ENCODE results near the gene EGFL8. TPM values are rescaled to one million over a fixed set of nuclear protein-coding genes. Genes with fewer than 3 reads are reported as not detected.
A peak's percentile ranks its signal among the peaks of the same experiment; 100 is the strongest.

The EGFL8 gene
- total and polyA plus RNA-seq, 9 of the 15 experiments (the other 6 are each of a cell fraction or from before 2014, with no cell fraction given): 2.2 to 47.4 (median 14.2) TPM

GRCh38 chr6:32131439-32131948, 32.9 kb upstream of the EGFL8 start (continued):
- TF ChIP-seq, protein P1, sequence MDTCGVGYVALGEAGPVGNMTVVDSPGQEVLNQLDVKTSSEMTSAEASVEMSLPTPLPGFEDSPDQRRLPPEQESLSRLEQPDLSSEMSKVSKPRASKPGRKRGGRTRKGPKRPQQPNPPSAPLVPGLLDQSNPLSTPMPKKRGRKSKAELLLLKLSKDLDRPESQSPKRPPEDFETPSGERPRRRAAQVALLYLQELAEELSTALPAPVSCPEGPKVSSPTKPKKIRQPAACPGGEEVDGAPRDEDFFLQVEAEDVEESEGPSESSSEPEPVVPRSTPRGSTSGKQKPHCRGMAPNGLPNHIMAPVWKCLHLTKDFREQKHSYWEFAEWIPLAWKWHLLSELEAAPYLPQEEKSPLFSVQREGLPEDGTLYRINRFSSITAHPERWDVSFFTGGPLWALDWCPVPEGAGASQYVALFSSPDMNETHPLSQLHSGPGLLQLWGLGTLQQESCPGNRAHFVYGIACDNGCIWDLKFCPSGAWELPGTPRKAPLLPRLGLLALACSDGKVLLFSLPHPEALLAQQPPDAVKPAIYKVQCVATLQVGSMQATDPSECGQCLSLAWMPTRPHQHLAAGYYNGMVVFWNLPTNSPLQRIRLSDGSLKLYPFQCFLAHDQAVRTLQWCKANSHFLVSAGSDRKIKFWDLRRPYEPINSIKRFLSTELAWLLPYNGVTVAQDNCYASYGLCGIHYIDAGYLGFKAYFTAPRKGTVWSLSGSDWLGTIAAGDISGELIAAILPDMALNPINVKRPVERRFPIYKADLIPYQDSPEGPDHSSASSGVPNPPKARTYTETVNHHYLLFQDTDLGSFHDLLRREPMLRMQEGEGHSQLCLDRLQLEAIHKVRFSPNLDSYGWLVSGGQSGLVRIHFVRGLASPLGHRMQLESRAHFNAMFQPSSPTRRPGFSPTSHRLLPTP (IDR thresholded peaks at IDR 0.05; ENCODE audit: borderline replicate concordance, extremely low read depth, insufficient read length): peak; percentile 21
- TF ChIP-seq FOXJ2 (tag; IDR thresholded peaks at IDR 0.05): 0 out of 2 replicates have a peak, but pooled peaks have one; percentile 38
- TF ChIP-seq, protein P2, sequence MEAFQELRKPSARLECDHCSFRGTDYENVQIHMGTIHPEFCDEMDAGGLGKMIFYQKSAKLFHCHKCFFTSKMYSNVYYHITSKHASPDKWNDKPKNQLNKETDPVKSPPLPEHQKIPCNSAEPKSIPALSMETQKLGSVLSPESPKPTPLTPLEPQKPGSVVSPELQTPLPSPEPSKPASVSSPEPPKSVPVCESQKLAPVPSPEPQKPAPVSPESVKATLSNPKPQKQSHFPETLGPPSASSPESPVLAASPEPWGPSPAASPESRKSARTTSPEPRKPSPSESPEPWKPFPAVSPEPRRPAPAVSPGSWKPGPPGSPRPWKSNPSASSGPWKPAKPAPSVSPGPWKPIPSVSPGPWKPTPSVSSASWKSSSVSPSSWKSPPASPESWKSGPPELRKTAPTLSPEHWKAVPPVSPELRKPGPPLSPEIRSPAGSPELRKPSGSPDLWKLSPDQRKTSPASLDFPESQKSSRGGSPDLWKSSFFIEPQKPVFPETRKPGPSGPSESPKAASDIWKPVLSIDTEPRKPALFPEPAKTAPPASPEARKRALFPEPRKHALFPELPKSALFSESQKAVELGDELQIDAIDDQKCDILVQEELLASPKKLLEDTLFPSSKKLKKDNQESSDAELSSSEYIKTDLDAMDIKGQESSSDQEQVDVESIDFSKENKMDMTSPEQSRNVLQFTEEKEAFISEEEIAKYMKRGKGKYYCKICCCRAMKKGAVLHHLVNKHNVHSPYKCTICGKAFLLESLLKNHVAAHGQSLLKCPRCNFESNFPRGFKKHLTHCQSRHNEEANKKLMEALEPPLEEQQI (IDR thresholded peaks at IDR 0.05): peak; percentile 98
- TF ChIP-seq SIN3A (IDR thresholded peaks at IDR 0.05; ENCODE audit: borderline replicate concordance in 2 of 2, control insufficient read depth in 1 of 2, low read depth in 2 of 2, low read length in 2 of 2): no peak
- peak; percentile 94 for TF ChIP-seq SMAD1 (IDR thresholded peaks at IDR 0.05; ENCODE audit: low read depth, low read length, partially characterized antibody)
- TF ChIP-seq TRIM24 (IDR thresholded peaks at IDR 0.05): peak; percentile 96
- no peak for TF ChIP-seq ZNF12 (CRISPR knock-in tag; IDR thresholded peaks at IDR 0.05)
- TF ChIP-seq, protein P3, sequence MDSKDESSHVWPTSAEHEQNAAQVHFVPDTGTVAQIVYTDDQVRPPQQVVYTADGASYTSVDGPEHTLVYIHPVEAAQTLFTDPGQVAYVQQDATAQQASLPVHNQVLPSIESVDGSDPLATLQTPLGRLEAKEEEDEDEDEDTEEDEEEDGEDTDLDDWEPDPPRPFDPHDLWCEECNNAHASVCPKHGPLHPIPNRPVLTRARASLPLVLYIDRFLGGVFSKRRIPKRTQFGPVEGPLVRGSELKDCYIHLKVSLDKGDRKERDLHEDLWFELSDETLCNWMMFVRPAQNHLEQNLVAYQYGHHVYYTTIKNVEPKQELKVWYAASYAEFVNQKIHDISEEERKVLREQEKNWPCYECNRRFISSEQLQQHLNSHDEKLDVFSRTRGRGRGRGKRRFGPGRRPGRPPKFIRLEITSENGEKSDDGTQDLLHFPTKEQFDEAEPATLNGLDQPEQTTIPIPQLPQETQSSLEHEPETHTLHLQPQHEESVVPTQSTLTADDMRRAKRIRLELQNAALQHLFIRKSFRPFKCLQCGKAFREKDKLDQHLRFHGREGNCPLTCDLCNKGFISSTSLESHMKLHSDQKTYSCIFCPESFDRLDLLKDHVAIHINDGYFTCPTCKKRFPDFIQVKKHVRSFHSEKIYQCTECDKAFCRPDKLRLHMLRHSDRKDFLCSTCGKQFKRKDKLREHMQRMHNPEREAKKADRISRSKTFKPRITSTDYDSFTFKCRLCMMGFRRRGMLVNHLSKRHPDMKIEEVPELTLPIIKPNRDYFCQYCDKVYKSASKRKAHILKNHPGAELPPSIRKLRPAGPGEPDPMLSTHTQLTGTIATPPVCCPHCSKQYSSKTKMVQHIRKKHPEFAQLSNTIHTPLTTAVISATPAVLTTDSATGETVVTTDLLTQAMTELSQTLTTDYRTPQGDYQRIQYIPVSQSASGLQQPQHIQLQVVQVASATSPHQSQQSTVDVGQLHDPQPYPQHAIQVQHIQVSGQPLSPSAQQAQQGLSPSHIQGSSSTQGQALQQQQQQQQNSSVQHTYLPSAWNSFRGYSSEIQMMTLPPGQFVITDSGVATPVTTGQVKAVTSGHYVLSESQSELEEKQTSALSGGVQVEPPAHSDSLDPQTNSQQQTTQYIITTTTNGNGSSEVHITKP (IDR thresholded peaks at IDR 0.05; ENCODE audit: partially characterized antibody): peak; percentile 53
- no peak for TF ChIP-seq ZNF76 (CRISPR knock-in tag; IDR thresholded peaks at IDR 0.05; ENCODE audit: borderline replicate concordance)
- TF ChIP-seq, protein P4, sequence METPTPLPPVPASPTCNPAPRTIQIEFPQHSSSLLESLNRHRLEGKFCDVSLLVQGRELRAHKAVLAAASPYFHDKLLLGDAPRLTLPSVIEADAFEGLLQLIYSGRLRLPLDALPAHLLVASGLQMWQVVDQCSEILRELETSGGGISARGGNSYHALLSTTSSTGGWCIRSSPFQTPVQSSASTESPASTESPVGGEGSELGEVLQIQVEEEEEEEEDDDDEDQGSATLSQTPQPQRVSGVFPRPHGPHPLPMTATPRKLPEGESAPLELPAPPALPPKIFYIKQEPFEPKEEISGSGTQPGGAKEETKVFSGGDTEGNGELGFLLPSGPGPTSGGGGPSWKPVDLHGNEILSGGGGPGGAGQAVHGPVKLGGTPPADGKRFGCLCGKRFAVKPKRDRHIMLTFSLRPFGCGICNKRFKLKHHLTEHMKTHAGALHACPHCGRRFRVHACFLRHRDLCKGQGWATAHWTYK (CRISPR knock-in tag; IDR thresholded peaks at IDR 0.05): peak; percentile 87
- TF ChIP-seq ZBTB7A (IDR thresholded peaks at IDR 0.05; ENCODE audit: borderline replicate concordance, control insufficient read depth, low read depth, low read length): no peak; the same call in 1 of the 2 replicates
- TF ChIP-seq, protein P5, sequence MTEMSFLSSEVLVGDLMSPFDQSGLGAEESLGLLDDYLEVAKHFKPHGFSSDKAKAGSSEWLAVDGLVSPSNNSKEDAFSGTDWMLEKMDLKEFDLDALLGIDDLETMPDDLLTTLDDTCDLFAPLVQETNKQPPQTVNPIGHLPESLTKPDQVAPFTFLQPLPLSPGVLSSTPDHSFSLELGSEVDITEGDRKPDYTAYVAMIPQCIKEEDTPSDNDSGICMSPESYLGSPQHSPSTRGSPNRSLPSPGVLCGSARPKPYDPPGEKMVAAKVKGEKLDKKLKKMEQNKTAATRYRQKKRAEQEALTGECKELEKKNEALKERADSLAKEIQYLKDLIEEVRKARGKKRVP (CRISPR knock-in tag; IDR thresholded peaks at IDR 0.05): peak; percentile 46; the same call in 1 of the 2 replicates
- TF ChIP-seq ZSCAN29 (IDR thresholded peaks at IDR 0.05): 0 out of 2 replicates have a peak, but pooled peaks have one; percentile 51
- no peak for TF ChIP-seq ETS2 (tag; IDR thresholded peaks at IDR 0.05; ENCODE audit: borderline replicate concordance, poor library complexity, severe bottlenecking)

Data from K562 (cell line).